ENCODE data around the gene CXADR.

CXADR gene

DNA sequence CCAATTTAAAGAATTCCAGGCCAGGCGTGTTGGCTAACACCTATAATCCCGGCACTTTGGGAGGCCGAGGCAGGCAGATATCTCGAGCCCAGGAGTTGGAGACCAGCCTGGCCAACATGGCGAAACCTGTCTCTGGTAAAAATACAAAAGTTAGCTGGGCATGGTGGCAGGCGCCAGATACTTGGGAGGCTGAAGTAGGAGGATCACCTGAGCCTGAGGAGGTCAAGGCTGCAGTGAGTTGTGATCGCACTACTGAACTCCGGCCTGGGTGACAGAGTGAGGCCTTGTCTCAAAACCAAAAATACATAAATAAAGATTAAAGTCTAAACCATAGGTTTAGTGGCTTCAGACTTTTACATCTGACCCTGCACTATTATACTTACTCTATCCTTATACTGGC, 67.5 kb downstream of the CXADR start:
- no peak overlapping the region for H3K4me3 ChIP-seq (ENCODE audit: low read depth, low read length)
- TF ChIP-seq, protein P1, sequence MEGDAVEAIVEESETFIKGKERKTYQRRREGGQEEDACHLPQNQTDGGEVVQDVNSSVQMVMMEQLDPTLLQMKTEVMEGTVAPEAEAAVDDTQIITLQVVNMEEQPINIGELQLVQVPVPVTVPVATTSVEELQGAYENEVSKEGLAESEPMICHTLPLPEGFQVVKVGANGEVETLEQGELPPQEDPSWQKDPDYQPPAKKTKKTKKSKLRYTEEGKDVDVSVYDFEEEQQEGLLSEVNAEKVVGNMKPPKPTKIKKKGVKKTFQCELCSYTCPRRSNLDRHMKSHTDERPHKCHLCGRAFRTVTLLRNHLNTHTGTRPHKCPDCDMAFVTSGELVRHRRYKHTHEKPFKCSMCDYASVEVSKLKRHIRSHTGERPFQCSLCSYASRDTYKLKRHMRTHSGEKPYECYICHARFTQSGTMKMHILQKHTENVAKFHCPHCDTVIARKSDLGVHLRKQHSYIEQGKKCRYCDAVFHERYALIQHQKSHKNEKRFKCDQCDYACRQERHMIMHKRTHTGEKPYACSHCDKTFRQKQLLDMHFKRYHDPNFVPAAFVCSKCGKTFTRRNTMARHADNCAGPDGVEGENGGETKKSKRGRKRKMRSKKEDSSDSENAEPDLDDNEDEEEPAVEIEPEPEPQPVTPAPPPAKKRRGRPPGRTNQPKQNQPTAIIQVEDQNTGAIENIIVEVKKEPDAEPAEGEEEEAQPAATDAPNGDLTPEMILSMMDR (IDR thresholded peaks at IDR 0.05; ENCODE audit: low read depth, low read length, missing control alignments) = no peak
- no peak for DNase-seq (ENCODE audit: low read depth)
- in situ Hi-C loops (cut with HindIII; ENCODE audit: low sequenced_read_pairs) = no loop called here

DNA sequence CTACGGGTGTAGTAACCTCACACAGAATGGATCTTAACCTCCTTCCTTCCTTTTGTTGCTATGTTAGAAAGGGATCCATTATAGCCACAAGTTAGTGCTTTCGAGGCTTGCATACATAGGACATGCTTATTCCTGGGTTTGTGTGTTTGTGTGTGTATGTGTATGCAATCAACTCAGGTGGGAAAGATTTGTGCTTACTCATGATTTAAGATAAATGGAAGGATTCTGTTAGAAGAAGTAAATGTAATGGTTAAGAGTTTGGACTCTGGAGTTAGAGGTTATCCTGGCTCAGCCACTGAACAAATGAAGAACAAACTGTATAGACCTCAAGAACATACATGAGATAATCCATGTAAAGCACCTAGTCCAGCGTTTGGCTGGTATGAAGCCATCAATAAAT, 71.1 kb downstream of the CXADR start:
- no peak for DNase-seq (ENCODE audit: low read depth)
- H3K4me3 ChIP-seq (ENCODE audit: low read depth, low read length) = no peak overlapping the region
- in situ Hi-C loops (cut with HindIII; ENCODE audit: low sequenced_read_pairs) = no loop called here
- TF ChIP-seq, protein P1 (IDR thresholded peaks at IDR 0.05; ENCODE audit: low read depth, low read length, missing control alignments) = no peak

DNA sequence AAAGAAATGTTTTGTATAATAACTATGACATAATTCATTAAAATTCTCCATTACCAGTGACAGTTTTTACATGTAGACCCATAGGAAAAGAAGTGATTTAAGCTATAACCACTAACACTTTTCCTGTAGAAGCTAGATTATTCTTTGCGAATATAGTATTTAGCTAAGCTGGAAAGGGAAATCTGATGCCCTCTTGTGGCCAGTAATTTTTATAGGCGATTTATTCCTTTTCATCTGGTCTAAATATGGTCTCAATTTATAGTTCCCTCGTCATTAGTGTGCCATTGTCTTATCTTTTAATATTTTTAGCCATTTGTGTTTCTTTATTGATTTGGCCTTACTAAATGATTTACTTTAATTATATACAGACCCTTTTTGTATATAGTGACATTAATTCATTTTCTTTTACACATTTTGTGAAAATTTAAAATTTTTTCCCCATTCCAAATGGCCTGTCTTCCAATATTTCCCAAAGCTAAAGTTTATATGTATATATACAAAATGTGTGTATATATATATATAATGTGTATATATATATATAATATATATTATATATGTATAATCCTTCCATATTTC, 73.1 kb downstream of the CXADR start:
- DNase-seq (ENCODE audit: low read depth) = peak; percentile 43
- TF ChIP-seq, protein P1 (IDR thresholded peaks at IDR 0.05; ENCODE audit: low read depth, low read length, missing control alignments) = peak; percentile 42
- in situ Hi-C loops (cut with HindIII; ENCODE audit: low sequenced_read_pairs) = no loop called here
- no peak overlapping the region for H3K4me3 ChIP-seq (ENCODE audit: low read depth, low read length)

DNA sequence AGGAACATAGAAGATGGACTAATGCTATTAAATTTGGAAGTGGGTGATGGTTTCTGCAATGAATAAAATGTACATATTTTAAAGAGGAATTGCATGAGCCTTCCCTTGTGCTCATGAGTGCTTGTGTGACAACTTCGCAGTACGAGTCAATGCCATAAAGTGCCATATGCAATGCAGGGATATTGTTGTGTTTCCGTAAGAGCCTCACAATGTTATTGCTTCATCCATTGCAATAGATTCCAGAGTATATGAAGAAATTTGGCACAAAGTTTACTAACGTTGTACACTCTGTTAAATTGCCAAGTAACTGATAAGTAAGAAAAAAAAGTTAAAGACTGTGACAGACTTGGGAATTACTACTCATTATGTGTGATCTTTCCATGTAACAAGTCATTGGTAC, 77.6 kb downstream of the CXADR start:
- TF ChIP-seq, protein P1 (IDR thresholded peaks at IDR 0.05; ENCODE audit: low read depth, low read length, missing control alignments) = no peak
- no peak for DNase-seq (ENCODE audit: low read depth)
- no peak overlapping the region for H3K4me3 ChIP-seq (ENCODE audit: low read depth, low read length)
- in situ Hi-C loops (cut with HindIII; ENCODE audit: low sequenced_read_pairs) = no loop called here

DNA sequence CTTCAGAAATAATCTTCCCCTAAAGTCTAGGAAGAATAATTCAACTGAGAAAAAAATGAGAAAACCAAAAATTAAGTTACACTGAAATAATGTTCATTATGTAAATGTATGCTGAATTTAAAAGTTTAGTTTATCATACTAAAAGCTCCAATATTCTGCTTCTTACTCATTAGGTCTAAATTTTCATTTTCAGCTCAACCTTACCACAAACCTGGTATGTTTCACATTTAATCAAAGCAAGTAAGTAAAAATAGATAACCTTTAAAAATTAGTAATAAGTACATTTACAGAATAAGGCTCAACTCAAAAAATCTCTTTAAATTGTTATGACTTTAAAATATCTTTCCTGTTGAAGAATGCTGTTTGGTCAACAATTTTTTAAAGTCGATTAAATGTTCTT, 84.8 kb downstream of the CXADR start:
- no peak overlapping the region for H3K4me3 ChIP-seq (ENCODE audit: low read depth, low read length)
- TF ChIP-seq, protein P1 (IDR thresholded peaks at IDR 0.05; ENCODE audit: low read depth, low read length, missing control alignments) = no peak
- no peak for DNase-seq (ENCODE audit: low read depth)
- in situ Hi-C loops (cut with HindIII; ENCODE audit: low sequenced_read_pairs) = no loop called here

DNA sequence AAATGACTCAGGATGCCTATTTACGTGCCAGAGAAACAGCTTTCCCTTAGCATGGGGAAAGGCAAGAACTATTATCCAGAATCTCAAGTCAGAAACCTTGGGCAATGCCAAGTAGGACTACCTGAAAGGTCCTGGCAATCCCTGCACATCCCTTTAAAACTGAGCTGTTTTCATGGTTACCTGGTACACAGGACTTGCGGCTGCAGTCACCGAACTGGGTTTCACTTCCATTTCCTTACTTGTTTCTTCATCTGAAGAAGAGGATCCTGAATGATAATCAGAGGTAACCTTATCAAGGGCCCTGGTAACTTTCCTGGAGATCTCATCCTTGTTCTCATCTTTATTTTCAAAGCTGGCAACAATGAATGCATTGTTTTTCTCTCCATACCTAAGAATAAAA, 85.6 kb downstream of the CXADR start:
- TF ChIP-seq, protein P1 (IDR thresholded peaks at IDR 0.05; ENCODE audit: low read depth, low read length, missing control alignments) = no peak
- no peak for DNase-seq (ENCODE audit: low read depth)
- in situ Hi-C loops (cut with HindIII; ENCODE audit: low sequenced_read_pairs) = no loop called here
- no peak overlapping the region for H3K4me3 ChIP-seq (ENCODE audit: low read depth, low read length)

Measured in astrocyte of the cerebellum (primary cell).